Fibroblast of the conjunctiva (primary cell): ENCODE data around the gene TC2N.
"Not testable (repeated sequence)": the region's sequence is repeated elsewhere in the genome, so short reads cannot be mapped to it uniquely, and the experiment has no call there.

Experiments used
- DNase-seq: peaks from one replicate; pipeline ENCODE4 v3.0.0-alpha.2; 2010; ENCODE audit warnings: low read depth

Gene TC2N

GRCh38 chr14:91889477-91890211, 22.3 kb upstream of the TC2N start:
- DNase-seq, result no peak

GRCh38 chr14:91888641-91889476, 21.5 kb upstream of the TC2N start:
- no peak for DNase-seq

- no peak for DNase-seq
Observed at GRCh38 chr14:91886961-91887360, 19.6 kb upstream of the TC2N start.

GRCh38 chr14:91885839-91886238, 18.5 kb upstream of the TC2N start:
- DNase-seq, result no peak

GRCh38 chr14:91885113-91885712, 17.9 kb upstream of the TC2N start:
- no peak for DNase-seq

- DNase-seq, result no peak
Observed at GRCh38 chr14:91884664-91885063, 17.3 kb upstream of the TC2N start.

- DNase-seq, result no peak
Observed at GRCh38 chr14:91883753-91884152, 16.4 kb upstream of the TC2N start.

GRCh38 chr14:91882776-91883175, 15.4 kb upstream of the TC2N start:
- DNase-seq, result no peak

- DNase-seq, result no peak
Observed at GRCh38 chr14:91882369-91882768, 15.0 kb upstream of the TC2N start.

- no peak for DNase-seq
Observed at GRCh38 chr14:91879196-91879595, 11.9 kb upstream of the TC2N start.

- no peak for DNase-seq
Observed at GRCh38 chr14:91878274-91878673, 10.9 kb upstream of the TC2N start.

- no peak for DNase-seq
Observed at GRCh38 chr14:91877376-91877915, 10.1 kb upstream of the TC2N start.

GRCh38 chr14:91876492-91876891, 9.2 kb upstream of the TC2N start:
- no peak for DNase-seq

GRCh38 chr14:91875525-91876286, 8.4 kb upstream of the TC2N start:
- DNase-seq, result no peak

GRCh38 chr14:91873471-91874415, 6.4 kb upstream of the TC2N start:
- no peak for DNase-seq

- DNase-seq, result peak; percentile 58
Observed at GRCh38 chr14:91872517-91873470, 5.5 kb upstream of the TC2N start.

GRCh38 chr14:91872011-91872501, 4.7 kb upstream of the TC2N start:
- peak; percentile 12 for DNase-seq

- DNase-seq, result not testable (repeated sequence)
Observed at GRCh38 chr14:91871401-91871800, 4.1 kb upstream of the TC2N start.

- DNase-seq, result no peak
Observed at GRCh38 chr14:91870890-91871289, 3.6 kb upstream of the TC2N start.
